SK-N-SH treated with all-trans-retinoic acid at 6 μM for 48 hours (cell line): ENCODE data around the gene BCR.
"Not testable (repeated sequence)": the region's sequence is repeated elsewhere in the genome, so short reads cannot be mapped to it uniquely, and the experiment has no call there.

Experiments used
- ATAC-seq: fragments of 200-7000 bp; cut with Tn5 transposase; 3 replicates; pipeline ENCODE4 v1.9.1; 2020; ENCODE audit warnings: mild to moderate bottlenecking, moderate library complexity
- ARNTL ChIP-seq: fragments of 450-650 bp; formaldehyde crosslinking; IDR thresholded peaks from 2 replicates; pipeline ENCODE4 v1.5.0; 2020; ENCODE audit warnings: low read depth, mild to moderate bottlenecking, moderate library complexity, borderline replicate concordance
- BACH2 ChIP-seq: fragments of 250-450 bp; sonication (Bioruptor Pico); IDR thresholded peaks from 2 replicates; pipeline ENCODE4 v1.9.0; 2021; ENCODE audit warnings: mild to moderate bottlenecking, borderline replicate concordance
- CSDC2 ChIP-seq: fragments of 250-450 bp; sonication (Bioruptor Pico); IDR thresholded peaks from 2 replicates; pipeline ENCODE4 v1.5.0; 2020; ENCODE audit warnings: mild to moderate bottlenecking, moderate library complexity
- ESRRG ChIP-seq: fragments of 250-450 bp; sonication (Bioruptor Pico); IDR thresholded peaks from 2 replicates; pipeline ENCODE4 v1.6.1; 2021; ENCODE audit warnings: mild to moderate bottlenecking
- GLIS3 ChIP-seq: fragments of 250-450 bp; sonication (Bioruptor Pico); IDR thresholded peaks from 2 replicates; pipeline ENCODE4 v1.5.0; 2020; ENCODE audit warnings: mild to moderate bottlenecking, moderate library complexity
- ISL1 ChIP-seq: fragments of 250-450 bp; sonication (Bioruptor Pico); IDR thresholded peaks from 2 replicates; pipeline ENCODE4 v2.1.2; 2022; ENCODE audit warnings: mild to moderate bottlenecking, moderate library complexity
- OSR1 ChIP-seq: fragments of 250-450 bp; sonication (Bioruptor Pico); IDR thresholded peaks from 2 replicates; pipeline ENCODE4 v1.8.0; 2022; ENCODE audit warnings: moderate library complexity, mild to moderate bottlenecking, inconsistent platforms
- PPARA ChIP-seq: fragments of 250-450 bp; sonication (Bioruptor Pico); IDR thresholded peaks from 2 replicates; pipeline ENCODE4 v1.5.0; 2020; ENCODE audit warnings: mild to moderate bottlenecking, borderline replicate concordance
- RARB ChIP-seq: fragments of 250-450 bp; sonication (Bioruptor Pico); IDR thresholded peaks from 2 replicates; pipeline ENCODE4 v1.8.0; 2021; ENCODE audit warnings: mild to moderate bottlenecking, moderate library complexity
- SNAI2 ChIP-seq: fragments of 250-450 bp; sonication (Bioruptor Pico); IDR thresholded peaks from 2 replicates; pipeline ENCODE4 v1.5.0; 2020; ENCODE audit warnings: mild to moderate bottlenecking, moderate library complexity
- TOX ChIP-seq: fragments of 250-450 bp; sonication (Bioruptor Pico); IDR thresholded peaks from 2 replicates; pipeline ENCODE4 v1.8.0; 2021; ENCODE audit warnings: mild to moderate bottlenecking, moderate library complexity, borderline replicate concordance
- ZC3H10 ChIP-seq: fragments of 250-450 bp; sonication (Bioruptor Pico); IDR thresholded peaks from 2 replicates; pipeline ENCODE4 v1.5.1; 2021; ENCODE audit warnings: mild to moderate bottlenecking, moderate library complexity
- ZFP3 ChIP-seq: fragments of 250-450 bp; sonication (Bioruptor Pico); IDR thresholded peaks from 2 replicates; pipeline ENCODE4 v1.5.0; 2020; ENCODE audit warnings: mild to moderate bottlenecking, moderate library complexity
- TF ChIP-seq, protein P1 (sequence below): fragments of 250-450 bp; sonication (Bioruptor Pico); IDR thresholded peaks from 2 replicates; pipeline ENCODE4 v1.8.0; 2020; ENCODE audit warnings: mild to moderate bottlenecking, moderate library complexity, borderline replicate concordance
- TF ChIP-seq, protein P2 (sequence below): fragments of 250-450 bp; sonication (Bioruptor Pico); IDR thresholded peaks from 2 replicates; pipeline ENCODE4 v1.5.1; 2020; ENCODE audit warnings: low read depth, mild to moderate bottlenecking, moderate library complexity
- TF ChIP-seq, protein P3 (sequence below): fragments of 250-450 bp; sonication (Bioruptor Pico); IDR thresholded peaks from 2 replicates; pipeline ENCODE4 v1.5.1; 2021; ENCODE audit warnings: mild to moderate bottlenecking, moderate library complexity

The BCR gene

DNA sequence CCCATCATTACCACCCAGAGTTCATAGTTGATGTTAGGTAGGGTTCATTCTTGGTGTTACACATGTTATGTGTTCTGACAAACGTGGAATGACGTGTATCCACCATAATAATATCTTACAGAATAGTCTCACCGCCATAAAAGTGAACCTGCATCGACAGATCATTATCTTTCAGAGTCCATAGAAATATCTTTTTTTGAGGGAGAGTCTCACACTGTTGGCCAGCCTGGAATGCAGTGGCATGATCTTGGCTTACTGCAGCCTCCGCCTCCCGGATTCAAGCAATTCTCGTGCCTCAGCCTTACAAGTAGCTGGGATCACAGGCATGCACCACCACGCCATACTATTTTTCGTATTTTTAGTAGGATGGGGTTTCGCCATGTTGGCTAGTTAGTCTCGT lies 113.9 kb downstream of the BCR start (continued):
- TF ChIP-seq, protein P1, sequence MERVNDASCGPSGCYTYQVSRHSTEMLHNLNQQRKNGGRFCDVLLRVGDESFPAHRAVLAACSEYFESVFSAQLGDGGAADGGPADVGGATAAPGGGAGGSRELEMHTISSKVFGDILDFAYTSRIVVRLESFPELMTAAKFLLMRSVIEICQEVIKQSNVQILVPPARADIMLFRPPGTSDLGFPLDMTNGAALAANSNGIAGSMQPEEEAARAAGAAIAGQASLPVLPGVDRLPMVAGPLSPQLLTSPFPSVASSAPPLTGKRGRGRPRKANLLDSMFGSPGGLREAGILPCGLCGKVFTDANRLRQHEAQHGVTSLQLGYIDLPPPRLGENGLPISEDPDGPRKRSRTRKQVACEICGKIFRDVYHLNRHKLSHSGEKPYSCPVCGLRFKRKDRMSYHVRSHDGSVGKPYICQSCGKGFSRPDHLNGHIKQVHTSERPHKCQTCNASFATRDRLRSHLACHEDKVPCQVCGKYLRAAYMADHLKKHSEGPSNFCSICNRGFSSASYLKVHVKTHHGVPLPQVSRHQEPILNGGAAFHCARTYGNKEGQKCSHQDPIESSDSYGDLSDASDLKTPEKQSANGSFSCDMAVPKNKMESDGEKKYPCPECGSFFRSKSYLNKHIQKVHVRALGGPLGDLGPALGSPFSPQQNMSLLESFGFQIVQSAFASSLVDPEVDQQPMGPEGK = no peak
- TF ChIP-seq RARB = no peak

DNA sequence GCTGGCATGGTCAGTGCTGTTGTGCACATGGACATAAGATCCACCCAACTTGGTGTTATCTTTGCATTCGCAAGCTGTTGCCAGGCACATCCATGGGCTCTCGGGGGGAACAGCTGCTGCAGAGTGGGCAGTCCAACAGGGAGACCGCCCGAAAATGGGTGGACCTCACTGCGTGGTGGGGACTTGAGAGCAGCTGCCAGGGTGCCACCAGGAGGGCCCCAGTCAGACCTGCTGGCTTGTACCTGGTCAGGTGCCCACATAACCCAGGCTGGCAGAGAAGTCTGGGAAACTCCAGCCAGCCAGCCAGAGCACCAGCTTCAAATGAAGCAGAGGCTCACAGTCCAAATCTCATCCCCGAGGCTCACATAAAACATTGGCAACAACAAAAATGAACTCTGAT lies 120.2 kb downstream of the BCR start:
- ATAC-seq = no peak
- TF ChIP-seq TOX (no peak), GLIS3 (no peak)

DNA sequence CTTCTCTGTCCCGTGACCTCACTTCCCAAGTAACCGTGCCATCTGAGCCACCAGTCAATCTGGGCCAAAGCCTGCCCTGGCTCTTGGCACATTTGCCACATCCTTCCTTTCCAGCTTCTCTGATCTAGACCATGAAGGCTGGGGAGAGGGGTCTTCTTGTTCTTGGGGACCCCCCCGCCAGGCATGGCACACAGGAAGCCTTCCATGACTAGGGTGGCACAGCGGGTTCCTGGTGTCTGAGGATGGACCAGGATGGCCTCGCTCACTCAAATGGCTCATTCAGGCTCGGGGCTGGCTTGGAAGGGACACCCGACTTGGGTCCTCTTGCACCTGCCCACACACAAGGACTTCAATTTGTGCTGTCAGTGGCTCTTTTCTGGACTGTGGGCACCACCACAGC lies 121.3 kb downstream of the BCR start:
- TF ChIP-seq SNAI2 = no peak
- no peak for TF ChIP-seq CSDC2
- TF ChIP-seq RARB = no peak
- ATAC-seq = no peak

DNA sequence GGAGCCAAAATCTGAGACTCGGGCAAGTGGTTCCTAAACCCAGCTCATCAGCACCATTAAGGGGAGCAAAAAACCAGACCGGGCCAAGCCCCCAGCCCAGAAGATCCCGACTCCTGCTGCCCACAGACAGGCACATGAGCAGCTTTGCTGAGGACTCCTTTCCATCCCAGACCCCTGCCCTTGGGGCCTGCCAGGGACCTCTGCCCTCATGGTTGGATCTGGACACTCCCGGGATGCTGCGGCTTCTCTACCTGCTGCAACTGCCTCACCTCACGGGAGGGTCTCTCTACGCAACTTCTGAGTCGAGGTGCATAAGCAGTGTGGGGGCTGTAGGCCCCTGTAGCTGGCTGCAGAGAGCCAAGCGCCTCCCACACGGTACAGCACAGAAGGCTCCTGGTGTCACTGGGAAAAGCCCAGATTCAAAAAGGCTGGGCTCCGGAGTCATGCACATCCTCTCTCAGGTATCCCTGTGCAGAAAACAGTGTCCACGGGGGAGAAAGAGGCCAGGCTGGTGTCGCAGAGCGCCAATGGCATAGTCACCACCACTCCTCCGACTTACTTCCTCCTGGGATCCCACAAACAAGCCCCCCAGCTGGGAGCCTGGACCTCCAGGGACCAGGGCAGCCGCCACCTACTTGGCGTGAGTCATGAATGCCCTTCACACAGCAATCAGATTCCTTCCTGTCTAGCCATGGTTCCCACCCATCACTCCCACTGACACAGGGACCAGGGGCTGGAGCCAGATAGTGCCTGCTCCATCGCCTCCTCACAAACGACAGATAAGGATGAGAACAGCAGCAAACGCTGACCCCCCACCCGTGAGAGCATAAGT lies 122.1 kb downstream of the BCR start:
- TF ChIP-seq PPARA (CRISPR knock-in tag) (no peak), ZC3H10 (CRISPR knock-in tag) (no peak), ZFP3 (CRISPR knock-in tag) (no peak)
- ATAC-seq = no peak

DNA sequence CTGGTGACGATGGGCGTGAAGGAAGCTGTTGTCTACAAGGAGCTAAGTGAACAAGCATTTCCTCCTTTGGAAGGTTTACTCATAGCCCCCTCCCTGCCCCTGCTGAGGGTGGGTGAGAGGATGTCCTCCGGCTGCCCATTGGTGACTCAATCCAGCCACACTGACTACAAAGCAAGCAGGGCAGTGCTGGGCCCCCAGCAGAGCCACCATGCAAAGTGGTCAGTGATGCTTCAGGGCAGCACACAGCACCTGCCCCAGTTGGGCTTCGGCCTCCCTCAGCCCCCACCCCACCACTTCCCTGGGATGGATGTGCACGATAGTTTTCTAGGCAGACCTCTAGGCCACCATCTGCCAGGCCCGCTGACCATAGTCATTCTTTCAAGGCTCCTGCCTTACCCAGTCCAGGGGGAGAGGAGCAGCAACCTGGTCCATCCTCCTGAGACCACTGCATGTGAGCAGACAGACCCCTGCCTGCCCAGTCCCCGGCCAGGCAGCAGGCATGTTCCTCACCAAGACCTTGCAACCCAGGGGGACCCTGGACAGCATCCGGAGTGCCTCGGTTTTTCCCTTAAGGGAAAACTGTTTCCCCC lies 125.1 kb downstream of the BCR start:
- TF ChIP-seq OSR1 (CRISPR knock-in tag) (no peak), CSDC2 (no peak), ESRRG (CRISPR knock-in tag) (no peak), ISL1 (CRISPR knock-in tag) (no peak)
- ATAC-seq = peak; percentile 67

DNA sequence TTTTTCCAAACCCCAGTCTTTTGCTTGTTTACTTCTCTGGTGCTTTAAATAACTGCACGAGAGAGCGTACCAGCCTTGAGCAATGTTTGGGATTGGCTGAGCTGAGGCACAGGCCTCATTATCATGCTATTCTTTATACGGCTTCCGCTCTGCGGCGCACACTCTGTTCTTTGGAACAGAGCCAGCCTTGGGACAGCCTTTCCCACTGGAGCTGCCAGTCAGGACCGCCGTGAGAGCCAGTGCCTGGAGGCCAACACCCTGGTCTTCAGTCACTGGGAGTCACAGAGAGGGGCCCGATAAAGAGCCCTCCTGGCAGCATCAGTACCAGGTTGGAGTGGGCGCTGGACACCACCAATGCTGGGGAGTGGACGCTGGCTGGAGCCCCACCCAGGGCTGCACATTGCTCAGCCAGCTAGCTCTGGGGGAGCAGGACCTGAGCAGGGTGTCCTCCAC lies 125.6 kb downstream of the BCR start:
- peak; percentile 75 for ATAC-seq
- TF ChIP-seq RARB = no peak

DNA sequence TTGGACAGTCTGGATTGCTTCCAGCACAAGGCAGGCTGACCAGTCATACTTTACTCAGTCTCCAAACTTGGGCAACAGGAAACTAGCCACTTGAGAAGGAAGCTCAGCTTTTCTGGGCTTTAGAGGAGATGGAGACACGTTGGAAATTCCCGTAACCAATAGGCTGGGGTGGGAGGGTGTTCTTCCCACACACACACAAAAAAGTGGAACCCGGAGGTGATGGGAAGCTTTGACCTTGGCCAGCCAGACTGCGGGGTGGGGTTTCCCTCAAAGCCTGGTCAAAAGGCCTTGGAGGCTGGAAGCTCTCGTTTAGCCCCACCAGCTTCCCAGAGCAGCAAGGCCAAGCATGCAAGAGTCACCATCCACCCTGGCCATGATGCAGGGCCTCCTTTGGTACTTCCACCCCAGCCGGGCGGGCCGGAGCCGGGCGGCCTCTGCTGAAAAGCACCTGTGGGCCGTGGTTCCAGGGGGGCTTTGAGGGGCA lies 126.2 kb downstream of the BCR start:
- peak; percentile 13 for ATAC-seq
- TF ChIP-seq ARNTL = no peak

DNA sequence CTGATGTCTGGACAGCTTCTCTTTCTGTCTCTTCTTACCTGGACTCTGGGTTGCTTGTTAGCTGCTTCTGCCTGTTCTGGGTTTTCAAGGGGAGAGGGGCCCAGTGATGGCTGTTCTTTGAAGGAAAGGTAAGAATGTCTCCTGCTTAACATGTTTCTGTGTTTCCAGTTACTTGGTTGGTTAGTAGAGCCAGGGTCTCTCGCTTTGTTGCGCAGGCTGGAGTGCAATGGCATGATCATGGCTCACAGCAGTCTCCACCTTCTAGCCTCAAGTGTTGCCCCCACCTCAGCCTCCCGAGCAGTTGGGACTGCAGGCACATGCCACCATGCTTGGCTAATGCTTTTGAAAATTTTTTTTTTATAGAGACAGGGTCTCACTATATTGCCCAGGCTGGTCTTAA lies 126.6 kb downstream of the BCR start:
- TF ChIP-seq TOX (no peak), ARNTL (no peak), BACH2 (CRISPR knock-in tag) (no peak), CSDC2 (no peak)
- TF ChIP-seq, protein P2, sequence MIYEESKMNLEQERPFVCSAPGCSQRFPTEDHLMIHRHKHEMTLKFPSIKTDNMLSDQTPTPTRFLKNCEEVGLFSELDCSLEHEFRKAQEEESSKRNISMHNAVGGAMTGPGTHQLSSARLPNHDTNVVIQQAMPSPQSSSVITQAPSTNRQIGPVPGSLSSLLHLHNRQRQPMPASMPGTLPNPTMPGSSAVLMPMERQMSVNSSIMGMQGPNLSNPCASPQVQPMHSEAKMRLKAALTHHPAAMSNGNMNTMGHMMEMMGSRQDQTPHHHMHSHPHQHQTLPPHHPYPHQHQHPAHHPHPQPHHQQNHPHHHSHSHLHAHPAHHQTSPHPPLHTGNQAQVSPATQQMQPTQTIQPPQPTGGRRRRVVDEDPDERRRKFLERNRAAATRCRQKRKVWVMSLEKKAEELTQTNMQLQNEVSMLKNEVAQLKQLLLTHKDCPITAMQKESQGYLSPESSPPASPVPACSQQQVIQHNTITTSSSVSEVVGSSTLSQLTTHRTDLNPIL = no peak
- TF ChIP-seq, protein P3, sequence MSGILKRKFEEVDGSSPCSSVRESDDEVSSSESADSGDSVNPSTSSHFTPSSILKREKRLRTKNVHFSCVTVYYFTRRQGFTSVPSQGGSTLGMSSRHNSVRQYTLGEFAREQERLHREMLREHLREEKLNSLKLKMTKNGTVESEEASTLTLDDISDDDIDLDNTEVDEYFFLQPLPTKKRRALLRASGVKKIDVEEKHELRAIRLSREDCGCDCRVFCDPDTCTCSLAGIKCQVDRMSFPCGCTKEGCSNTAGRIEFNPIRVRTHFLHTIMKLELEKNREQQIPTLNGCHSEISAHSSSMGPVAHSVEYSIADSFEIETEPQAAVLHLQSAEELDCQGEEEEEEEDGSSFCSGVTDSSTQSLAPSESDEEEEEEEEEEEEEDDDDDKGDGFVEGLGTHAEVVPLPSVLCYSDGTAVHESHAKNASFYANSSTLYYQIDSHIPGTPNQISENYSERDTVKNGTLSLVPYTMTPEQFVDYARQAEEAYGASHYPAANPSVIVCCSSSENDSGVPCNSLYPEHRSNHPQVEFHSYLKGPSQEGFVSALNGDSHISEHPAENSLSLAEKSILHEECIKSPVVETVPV (CRISPR knock-in tag) = no peak
- no peak for ATAC-seq

DNA sequence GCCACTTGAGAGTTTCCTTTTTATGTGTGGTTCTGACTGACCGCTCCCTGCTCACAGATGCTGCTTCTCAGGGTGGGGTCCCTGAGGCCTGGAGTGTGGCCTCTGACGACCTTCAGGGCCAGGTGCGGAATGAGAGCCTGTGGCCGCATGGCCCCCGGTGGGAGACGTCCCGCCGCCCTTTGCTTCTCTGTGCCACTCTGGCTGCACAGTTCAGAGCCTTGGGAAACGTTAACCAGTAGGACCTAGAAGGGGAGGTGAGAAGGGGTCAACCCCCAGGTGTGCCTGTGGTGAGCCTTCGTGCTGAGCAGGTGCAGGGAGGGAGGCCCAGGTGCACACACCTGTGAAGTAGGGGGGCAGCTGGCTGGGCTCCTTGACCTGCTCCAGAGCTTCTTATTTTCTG lies 127.2 kb downstream of the BCR start:
- not testable (repeated sequence) for ATAC-seq

DNA sequence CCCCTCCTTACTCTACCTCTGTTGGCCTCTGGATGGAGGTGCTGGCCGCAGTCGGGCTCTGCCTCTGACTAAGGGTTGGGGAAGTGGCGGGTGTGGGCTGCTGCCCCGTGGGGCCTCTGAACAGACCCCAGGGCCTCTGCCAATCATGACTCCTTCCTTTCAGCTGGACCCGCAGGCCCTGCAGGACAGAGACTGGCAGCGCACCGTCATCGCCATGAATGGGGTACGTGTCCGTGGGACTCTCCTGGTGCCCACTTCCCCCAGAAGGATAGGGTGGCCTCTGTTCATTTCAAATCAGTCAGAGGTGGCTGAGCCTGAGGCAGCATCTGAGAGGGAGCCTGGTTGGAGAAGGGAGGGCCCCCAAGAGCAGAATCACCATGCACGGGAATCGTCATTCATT lies 129.0 kb downstream of the BCR start:
- not testable (repeated sequence) for ATAC-seq

DNA sequence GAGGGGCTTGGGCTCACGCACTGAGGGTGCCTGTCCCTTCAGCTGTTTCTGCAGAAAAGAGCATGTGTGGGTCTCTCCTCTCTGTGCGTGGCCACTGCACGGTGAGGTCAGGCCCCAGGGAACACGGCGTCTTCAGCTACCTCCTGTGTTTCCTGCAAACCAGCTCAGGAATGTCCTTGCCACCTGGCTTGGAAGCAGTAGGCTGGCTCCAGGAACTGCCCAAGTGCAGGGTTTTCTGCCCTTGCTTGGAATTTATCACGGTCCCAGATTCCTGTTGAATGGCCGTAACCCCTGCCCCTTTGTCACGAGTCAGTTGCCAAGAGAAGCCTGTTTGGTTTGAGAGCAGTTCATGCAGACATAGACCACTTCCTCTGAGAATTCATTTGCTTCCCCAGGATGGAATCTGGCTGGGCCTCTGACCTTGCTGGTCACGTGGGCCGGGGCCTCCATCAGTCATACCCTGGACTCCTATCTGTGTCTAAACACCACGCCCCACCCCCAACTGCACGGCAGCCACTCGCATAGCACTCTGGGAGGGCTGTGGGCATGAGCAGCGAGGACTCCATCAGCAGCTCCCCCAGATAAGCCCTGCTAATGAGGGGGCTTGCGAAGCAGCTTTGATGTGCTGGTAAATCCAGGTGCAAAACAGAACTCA lies 130.3 kb downstream of the BCR start:
- not testable (repeated sequence) for ATAC-seq

DNA sequence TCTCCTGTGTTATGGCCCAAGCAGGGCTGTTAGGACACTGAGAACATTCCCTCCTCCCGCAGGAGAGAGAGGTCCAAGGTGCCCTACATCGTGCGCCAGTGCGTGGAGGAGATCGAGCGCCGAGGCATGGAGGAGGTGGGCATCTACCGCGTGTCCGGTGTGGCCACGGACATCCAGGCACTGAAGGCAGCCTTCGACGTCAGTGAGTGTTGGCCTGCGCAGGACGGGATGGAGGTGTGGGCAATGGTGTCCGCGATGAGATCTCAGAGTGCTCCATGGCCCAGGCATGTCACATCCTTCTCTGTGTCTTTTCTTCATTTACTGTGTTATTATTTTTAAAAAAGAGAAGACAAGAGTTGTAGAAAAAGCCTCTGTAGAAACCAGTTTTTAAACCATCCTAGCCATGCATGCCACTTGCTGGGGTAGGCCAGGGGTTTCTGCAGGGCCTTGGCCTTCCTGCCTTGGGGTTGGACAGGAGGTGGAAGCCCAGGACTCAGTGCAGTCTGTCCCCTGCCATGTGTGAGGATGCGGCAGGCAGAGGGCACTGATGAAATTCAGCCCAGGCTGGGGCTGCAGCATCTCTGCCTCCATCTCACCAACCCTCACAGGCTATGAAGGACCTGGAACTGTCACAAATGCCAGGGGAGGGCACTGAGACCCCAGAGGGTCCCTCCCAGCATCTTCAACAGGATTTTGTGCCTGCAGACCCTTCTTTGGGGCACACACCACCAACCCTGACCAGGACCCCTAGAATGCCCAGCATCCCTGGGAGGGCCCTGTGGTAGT lies 131.5 kb downstream of the BCR start:
- ATAC-seq = not testable (repeated sequence)
